Colonic mucosa (tissue), 4 donors: Measurements from ENCODE around the gene SRPRB. TPM values are rescaled to one million over a fixed set of nuclear protein-coding genes. Genes with fewer than 3 reads are reported as not detected.

Experiments
- DNase-seq: peaks from one replicate; pipeline ENCODE4 v3.0.0-alpha.2; 2020
- H3K27ac ChIP-seq: fragments of 200-600 bp; one replicate; pipeline ENCODE4 v1.8.0; 2021
- H3K27me3 ChIP-seq: fragments of 200-600 bp; one replicate; pipeline ENCODE4 v1.8.0; 2021
- H3K36me3 ChIP-seq: fragments of 200-600 bp; one replicate; pipeline ENCODE4 v1.8.0; 2021
- H3K4me1 ChIP-seq: fragments of 200-600 bp; one replicate; pipeline ENCODE4 v1.8.0; 2021; ENCODE audit warnings: mild to moderate bottlenecking
- H3K4me3 ChIP-seq: fragments of 200-600 bp; one replicate; pipeline ENCODE4 v1.8.0; 2021
- H3K9ac ChIP-seq, 2 donors: one replicate each; pipeline ENCODE4 v1.7.0; 2013; ENCODE audit warnings: control low read depth in 2 of 2, low read depth in 2 of 2, low read length in 2 of 2
- H3K9me3 ChIP-seq: fragments of 200-600 bp; one replicate; pipeline ENCODE4 v1.8.0; 2021
- intact Hi-C: fragments of 100-400 bp; cut with DNase I; formaldehyde crosslinking; loops from one replicate; pipeline ENCODE4 v1.14.1; 2022
- total RNA-seq, 2 donors: library from RNA; stranded (reverse); fragmentation: NEBNext Ultra II Directional in 1 of 2; extraction: Animal tissue kit (Norgen Biotek cat#: 25700) in 1 of 2; gene quantifications; one replicate each; pipeline ENCODE4 v1.2.1, GENCODE V29; 2021
- TF ChIP-seq, protein P1 (sequence below): fragments of 200-600 bp; IDR thresholded peaks from one replicate; pipeline ENCODE4 v1.8.0; 2022; ENCODE audit warnings: antibody characterized with exemption, mild to moderate bottlenecking
- donor health status: healthy.
- donor health status: DM: no; HTN: no; CAD: no.
- donor health status: DM: no; HTN: no; CAD: no.

SRPRB gene
- total RNA-seq, 2 donors from 2014 or later, result 38.0 to 86.1 TPM

DNA sequence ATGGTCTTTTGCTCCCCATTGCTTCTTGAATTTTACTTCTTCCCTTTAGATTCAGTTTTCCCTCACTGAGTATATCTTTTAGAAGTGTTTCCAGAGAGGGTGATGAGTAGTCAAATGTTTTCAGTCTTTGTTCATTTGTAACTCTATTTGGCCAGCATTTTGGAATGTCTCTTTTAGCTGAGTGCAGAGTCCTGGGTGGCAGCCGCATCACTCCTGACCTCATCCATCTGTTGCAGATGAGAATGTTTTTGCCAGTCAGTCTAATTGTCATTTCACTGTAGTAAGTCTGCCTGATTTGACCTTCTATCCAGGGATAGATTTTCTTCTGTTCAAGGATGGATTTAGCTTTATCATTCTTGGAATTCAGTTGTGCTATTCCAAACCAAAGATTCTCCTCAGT lies 7.3 kb downstream of the SRPRB start:
- no peak for DNase-seq
- Histone ChIP-seq H3K9me3 (no peaks in the 10 kb centered on the region), H3K27me3 (no peaks in the 10 kb centered on the region), H3K4me1 (no peaks in the 10 kb centered on the region), H3K4me3 (no peak overlapping the region), H3K27ac (no peak overlapping the region), H3K36me3 (peaks cover 7% of the 10 kb centered on the region), H3K9ac (no peak overlapping the region)
- TF ChIP-seq, protein P1, sequence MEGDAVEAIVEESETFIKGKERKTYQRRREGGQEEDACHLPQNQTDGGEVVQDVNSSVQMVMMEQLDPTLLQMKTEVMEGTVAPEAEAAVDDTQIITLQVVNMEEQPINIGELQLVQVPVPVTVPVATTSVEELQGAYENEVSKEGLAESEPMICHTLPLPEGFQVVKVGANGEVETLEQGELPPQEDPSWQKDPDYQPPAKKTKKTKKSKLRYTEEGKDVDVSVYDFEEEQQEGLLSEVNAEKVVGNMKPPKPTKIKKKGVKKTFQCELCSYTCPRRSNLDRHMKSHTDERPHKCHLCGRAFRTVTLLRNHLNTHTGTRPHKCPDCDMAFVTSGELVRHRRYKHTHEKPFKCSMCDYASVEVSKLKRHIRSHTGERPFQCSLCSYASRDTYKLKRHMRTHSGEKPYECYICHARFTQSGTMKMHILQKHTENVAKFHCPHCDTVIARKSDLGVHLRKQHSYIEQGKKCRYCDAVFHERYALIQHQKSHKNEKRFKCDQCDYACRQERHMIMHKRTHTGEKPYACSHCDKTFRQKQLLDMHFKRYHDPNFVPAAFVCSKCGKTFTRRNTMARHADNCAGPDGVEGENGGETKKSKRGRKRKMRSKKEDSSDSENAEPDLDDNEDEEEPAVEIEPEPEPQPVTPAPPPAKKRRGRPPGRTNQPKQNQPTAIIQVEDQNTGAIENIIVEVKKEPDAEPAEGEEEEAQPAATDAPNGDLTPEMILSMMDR, result no peak
- intact Hi-C loops, result loop anchor here (10.0 kb wide), 1 partner anchor 252 kb away; no protein-coding TSS in a partner anchor

DNA sequence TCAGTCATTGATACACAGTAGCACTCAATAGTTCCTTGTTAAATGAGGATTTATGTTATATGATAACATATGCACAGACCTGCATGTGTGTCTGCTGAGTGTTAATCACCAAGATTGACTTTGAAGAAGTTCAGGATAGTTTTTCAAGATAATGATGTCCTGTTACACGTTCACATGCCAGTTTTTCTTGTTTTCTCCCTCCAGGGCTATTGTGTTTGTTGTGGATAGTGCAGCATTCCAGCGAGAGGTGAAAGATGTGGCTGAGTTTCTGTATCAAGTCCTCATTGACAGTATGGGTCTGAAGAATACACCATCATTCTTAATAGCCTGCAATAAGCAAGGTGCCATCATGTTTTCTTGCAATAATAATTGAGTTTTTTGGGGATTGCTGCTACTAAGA lies 9.8 kb downstream of the SRPRB start:
- H3K4me3 ChIP-seq, result no peak overlapping the region
- no peak overlapping the region for H3K27ac ChIP-seq
- TF ChIP-seq, protein P1, result no peak
- H3K36me3 ChIP-seq, result peaks cover under 1% of the 10 kb centered on the region
- H3K4me1 ChIP-seq, result no peaks in the 10 kb centered on the region
- intact Hi-C loops, result loop anchor here (10.0 kb wide), 1 partner anchor 249 kb away; no protein-coding TSS in a partner anchor
- no peaks in the 10 kb centered on the region for H3K9me3 ChIP-seq
- no peak for DNase-seq
- no peaks in the 10 kb centered on the region for H3K27me3 ChIP-seq
- no peak overlapping the region for H3K9ac ChIP-seq

DNA sequence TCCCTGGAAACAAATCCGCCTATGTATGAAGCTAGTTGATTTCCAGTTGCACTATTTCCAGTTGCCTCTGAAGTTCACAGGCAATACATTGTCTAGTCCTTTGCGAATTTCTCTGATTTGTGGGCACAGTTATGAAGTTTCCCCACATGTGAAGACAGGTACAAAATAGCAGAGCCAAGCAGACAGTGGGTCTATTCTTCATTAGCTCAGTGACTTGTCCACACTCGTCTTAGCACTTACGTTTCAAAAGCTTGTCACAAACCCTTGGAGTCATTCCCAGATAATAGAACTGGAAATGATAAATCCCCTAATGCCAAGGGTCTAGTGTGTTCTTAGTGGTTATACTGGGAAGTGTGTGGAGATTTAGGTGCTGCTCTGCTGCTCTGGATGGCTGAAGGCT lies 14.5 kb downstream of the SRPRB start:
- Histone ChIP-seq H3K9me3 (no peaks in the 10 kb centered on the region), H3K36me3 (peaks cover 5% of the 10 kb centered on the region), H3K27ac (no peak overlapping the region), H3K4me1 (no peaks in the 10 kb centered on the region), H3K4me3 (no peak overlapping the region), H3K27me3 (no peaks in the 10 kb centered on the region), H3K9ac (no peak overlapping the region)
- TF ChIP-seq, protein P1, result no peak
- intact Hi-C loops, result no loop called here
- DNase-seq, result no peak

GRCh38 chr3:133820889-133821675 lies 15.5 kb downstream of the SRPRB start:
- H3K4me3 ChIP-seq, result no peak overlapping the region
- no peaks in the 10 kb centered on the region for H3K4me1 ChIP-seq
- intact Hi-C loops, result no loop called here
- H3K9ac ChIP-seq, result no peak overlapping the region
- no peak for DNase-seq
- peaks cover 5% of the 10 kb centered on the region for H3K36me3 ChIP-seq
- H3K27me3 ChIP-seq, result no peaks in the 10 kb centered on the region
- TF ChIP-seq, protein P1, result no peak
- no peaks in the 10 kb centered on the region for H3K9me3 ChIP-seq
- no peak overlapping the region for H3K27ac ChIP-seq

DNA sequence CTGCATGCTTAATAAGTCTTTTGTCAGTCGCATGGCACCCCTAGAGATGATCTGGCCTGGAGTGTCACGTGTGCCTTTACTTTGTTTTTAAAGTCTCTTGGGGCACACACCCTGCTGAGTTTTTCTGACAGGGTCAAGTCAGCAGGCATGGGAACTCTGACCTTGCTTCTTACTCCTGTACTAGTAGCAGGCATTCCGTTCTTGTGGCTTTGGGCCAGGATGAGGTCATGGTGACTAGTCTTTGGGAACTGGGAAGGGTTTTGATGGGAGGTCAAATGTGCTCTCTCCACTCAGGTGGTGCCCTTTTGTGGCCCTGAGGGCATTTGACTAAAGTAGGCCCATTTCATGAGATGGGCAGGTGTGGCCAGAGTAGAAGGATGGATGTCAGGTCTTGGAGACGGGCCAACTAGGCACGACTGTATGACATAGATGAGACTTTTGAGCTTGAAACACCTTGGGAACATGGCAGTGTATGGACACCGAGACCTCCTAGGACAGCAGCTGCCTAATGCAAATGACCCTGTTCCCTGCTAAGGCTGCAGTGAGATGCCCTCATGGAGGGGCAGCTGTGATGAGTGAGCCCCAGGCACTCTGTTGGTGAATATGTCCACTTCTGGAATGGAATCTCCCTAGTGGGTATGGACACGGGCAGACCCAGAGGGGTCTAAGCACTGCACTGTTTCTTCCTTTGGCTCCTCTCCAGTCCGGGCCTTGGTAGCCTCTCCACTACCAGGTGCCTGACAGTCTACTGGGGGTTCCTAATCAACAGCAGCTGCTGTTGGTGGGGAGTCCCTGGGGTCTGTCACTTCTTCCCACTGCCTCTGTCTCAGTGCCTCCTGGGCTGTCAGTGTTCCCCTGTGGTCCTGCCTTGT lies 16.4 kb downstream of the SRPRB start:
- Histone ChIP-seq H3K9ac (no peak overlapping the region), H3K27ac (no peak overlapping the region), H3K36me3 (peaks cover 5% of the 10 kb centered on the region), H3K4me3 (no peak overlapping the region), H3K4me1 (no peaks in the 10 kb centered on the region), H3K9me3 (no peaks in the 10 kb centered on the region), H3K27me3 (no peaks in the 10 kb centered on the region)
- DNase-seq, result peak; percentile 34
- TF ChIP-seq, protein P1, result no peak
- intact Hi-C loops, result no loop called here
